MV-4-11 (cell line): ENCODE data around the gene RAC2.

Source experiments
- DNase-seq: peaks from one replicate; lab custom pipeline; 2025; lab: John Stamatoyannopoulos, UW

Gene RAC2

GRCh38 chr22:37187891-37188761 is 55.9 kb downstream of the RAC2 start, which contains the start of gene C1QTNF6:
Gene C1QTNF6, minus strand, starts transcription at chr22:37188247. Its CDS starts 34 bp downstream, at chr22:37188213.
- DNase-seq = no peak

- no peak for DNase-seq
Observed at GRCh38 chr22:37187552-37187890, 56.5 kb downstream of the RAC2 start.

- no peak for DNase-seq
Observed at GRCh38 chr22:37186997-37187522, 57.0 kb downstream of the RAC2 start.

- peak; percentile 44 for DNase-seq
Observed at GRCh38 chr22:37186228-37186996, 57.7 kb downstream of the RAC2 start.

- no peak for DNase-seq
Observed at GRCh38 chr22:37185646-37186227, 58.3 kb downstream of the RAC2 start.

GRCh38 chr22:37184816-37185541 is 59.1 kb downstream of the RAC2 start:
- no peak for DNase-seq

GRCh38 chr22:37184380-37184755 is 59.7 kb downstream of the RAC2 start:
- no peak for DNase-seq

GRCh38 chr22:37183432-37184379 is 60.4 kb downstream of the RAC2 start:
- no peak for DNase-seq

GRCh38 chr22:37182949-37183245 is 61.2 kb downstream of the RAC2 start:
- no peak for DNase-seq

GRCh38 chr22:37182101-37182948 is 61.7 kb downstream of the RAC2 start:
- no peak for DNase-seq

GRCh38 chr22:37181681-37182080 is 62.4 kb downstream of the RAC2 start:
- DNase-seq = no peak

- DNase-seq = no peak
Observed at GRCh38 chr22:37180531-37181231, 63.4 kb downstream of the RAC2 start.

GRCh38 chr22:37179622-37180420 is 64.2 kb downstream of the RAC2 start:
- no peak for DNase-seq

- no peak for DNase-seq
Observed at GRCh38 chr22:37179126-37179470, 65.0 kb downstream of the RAC2 start.

- peak; percentile 3 for DNase-seq
Observed at GRCh38 chr22:37178350-37179125, 65.5 kb downstream of the RAC2 start.

GRCh38 chr22:37177755-37178154 is 66.3 kb downstream of the RAC2 start:
- no peak for DNase-seq

GRCh38 chr22:37177221-37177620 is 66.8 kb downstream of the RAC2 start:
- no peak for DNase-seq
